ENCODE data around the gene ZEB2.

The ZEB2 gene

GRCh38 chr2:144512470-144512869, 7.4 kb downstream of the ZEB2 start:
- DNase-seq: no peak

GRCh38 chr2:144511937-144512336, 8.0 kb downstream of the ZEB2 start:
- DNase-seq: no peak

- DNase-seq: no peak
Measured at GRCh38 chr2:144511226-144511810, 8.6 kb downstream of the ZEB2 start.

GRCh38 chr2:144510294-144510991, 9.5 kb downstream of the ZEB2 start:
- DNase-seq: no peak

- DNase-seq: no peak
Measured at GRCh38 chr2:144509879-144510221, 10.1 kb downstream of the ZEB2 start.

GRCh38 chr2:144509001-144509878, 10.7 kb downstream of the ZEB2 start:
- no peak for DNase-seq

- no peak for DNase-seq
Measured at GRCh38 chr2:144508172-144508851, 11.6 kb downstream of the ZEB2 start.

GRCh38 chr2:144507441-144508171, 12.3 kb downstream of the ZEB2 start:
- DNase-seq: no peak

GRCh38 chr2:144505245-144505831, 14.6 kb downstream of the ZEB2 start:
- DNase-seq: peak; percentile 22

- DNase-seq: no peak
Measured at GRCh38 chr2:144504218-144504641, 15.7 kb downstream of the ZEB2 start.

GRCh38 chr2:144503242-144503641, 16.7 kb downstream of the ZEB2 start:
- DNase-seq: no peak

GRCh38 chr2:144502369-144502768, 17.6 kb downstream of the ZEB2 start:
- DNase-seq: no peak

- no peak for DNase-seq
Measured at GRCh38 chr2:144501627-144502026, 18.3 kb downstream of the ZEB2 start.

- DNase-seq: no peak
Measured at GRCh38 chr2:144501118-144501517, 18.8 kb downstream of the ZEB2 start.

GRCh38 chr2:144500563-144500962, 19.4 kb downstream of the ZEB2 start:
- DNase-seq: no peak

- no peak for DNase-seq
Measured at GRCh38 chr2:144498277-144498676, 21.6 kb downstream of the ZEB2 start.

- no peak for DNase-seq
Measured at GRCh38 chr2:144496977-144497598, 22.8 kb downstream of the ZEB2 start.

- no peak for DNase-seq
Measured at GRCh38 chr2:144496092-144496976, 23.6 kb downstream of the ZEB2 start.

GRCh38 chr2:144495227-144496091, 24.5 kb downstream of the ZEB2 start:
- no peak for DNase-seq
